A549 treated with dexamethasone at 1 μM for 4 hours (cell line): ENCODE data around the gene TEX19. TPM values are rescaled to one million over a fixed set of nuclear protein-coding genes. Genes with fewer than 3 reads are reported as not detected.

Experiments used
- total RNA-seq: library from RNA; stranded (reverse); fragments of 200-300 nt; extraction: Qiagen RNA extraction; gene quantifications from 5 replicates; pipeline ENCODE4 v1.2.3, GENCODE V29; 2022

TEX19 gene, protein sequence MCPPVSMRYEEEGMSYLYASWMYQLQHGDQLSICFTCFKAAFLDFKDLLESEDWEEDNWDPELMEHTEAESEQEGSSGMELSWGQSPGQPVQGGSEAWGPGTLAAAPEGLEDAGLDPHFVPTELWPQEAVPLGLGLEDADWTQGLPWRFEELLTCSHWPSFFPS
- total RNA-seq: 0.26 to 0.53 TPM (median 0.37 TPM) in 5 replicates

DNA sequence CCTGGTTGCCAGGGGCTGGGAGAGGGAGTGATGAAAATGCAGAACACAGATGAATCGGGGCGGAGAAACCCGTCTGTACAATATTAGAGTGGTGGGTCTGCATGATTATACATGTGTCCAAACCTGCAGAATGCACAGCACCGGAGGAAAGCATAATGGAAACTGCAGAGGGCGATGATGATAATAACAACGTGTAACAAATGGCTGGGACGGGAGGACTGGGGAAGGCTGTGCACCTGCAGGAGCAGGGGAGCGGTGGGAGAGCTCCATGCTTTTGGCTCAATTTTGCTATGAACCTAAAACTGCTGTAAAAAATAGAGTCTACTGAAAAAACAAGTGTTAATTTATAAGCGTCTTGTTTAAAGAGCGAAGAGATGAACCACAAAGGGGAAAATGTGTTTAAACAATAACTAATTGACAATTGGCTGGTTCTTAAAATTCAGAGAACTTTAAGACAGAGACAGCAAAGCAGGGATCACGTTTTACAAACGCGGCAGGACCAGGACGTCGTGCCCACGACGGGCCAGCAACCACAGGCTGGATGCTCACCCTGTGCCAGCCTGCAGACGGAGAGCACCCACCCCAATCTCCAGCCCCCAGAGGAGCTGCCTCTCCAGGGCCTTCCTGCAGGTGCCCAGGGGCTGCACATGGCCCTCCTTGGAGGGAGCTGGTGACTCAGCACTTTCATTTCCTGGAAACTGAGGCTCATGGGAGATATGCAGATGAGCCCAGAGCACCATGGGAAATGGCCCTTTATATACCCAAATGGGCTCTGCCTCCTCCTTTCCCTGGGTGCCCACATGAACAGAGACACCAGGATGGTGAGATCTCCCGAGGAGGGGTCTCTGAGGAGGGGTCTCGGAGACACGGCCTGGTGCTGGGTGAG lies at the start of gene TEX19:
TEX19 (plus strand) TSS at position 783 of the 886 bp plus-strand sequence. CDS start 2,904 bp downstream, outside the sequence.

DNA sequence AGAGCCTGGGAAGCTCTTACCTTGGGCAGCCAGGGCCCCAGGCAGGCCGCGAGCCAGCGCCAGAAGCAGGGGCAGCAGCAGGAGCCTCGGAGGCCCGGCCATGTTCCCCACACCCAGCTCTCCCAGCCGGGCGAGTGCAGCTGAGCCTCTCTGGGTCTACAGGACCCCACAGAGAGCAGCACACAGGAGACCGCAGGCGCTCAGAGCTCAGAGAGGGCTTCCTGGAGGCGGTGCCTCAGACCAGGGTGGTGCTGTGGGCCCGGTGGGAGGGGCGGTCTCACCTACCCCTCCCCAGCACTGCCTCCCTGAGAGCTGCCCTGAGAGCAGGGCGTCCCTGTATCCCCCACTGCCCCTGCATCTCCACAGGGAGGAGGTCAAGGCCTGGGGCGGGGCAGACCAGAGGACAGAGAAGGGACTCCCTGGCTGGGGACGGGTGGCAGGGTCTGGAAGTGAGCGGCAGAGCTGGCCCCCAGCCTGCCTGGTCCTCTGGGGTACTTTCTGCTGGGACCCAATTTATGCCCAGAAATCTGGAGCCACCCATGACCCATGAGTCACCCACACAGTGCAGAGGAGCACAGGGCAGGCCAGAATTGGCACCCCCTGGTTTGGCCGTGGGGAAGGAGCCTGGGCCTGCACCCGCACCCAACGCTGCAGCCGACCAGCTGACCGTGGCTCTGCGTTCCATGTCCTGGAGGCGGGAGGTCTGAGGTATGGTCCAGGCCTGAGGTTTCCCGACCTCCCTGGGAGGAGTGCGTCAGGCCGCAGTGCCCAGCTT lies 41.5 kb upstream of the TEX19 start, which contains the start of gene CD7:
CD7 (minus strand) TSS at position 215 of the 775 bp plus-strand sequence; CDS start at position 102, 113 bp downstream.

DNA sequence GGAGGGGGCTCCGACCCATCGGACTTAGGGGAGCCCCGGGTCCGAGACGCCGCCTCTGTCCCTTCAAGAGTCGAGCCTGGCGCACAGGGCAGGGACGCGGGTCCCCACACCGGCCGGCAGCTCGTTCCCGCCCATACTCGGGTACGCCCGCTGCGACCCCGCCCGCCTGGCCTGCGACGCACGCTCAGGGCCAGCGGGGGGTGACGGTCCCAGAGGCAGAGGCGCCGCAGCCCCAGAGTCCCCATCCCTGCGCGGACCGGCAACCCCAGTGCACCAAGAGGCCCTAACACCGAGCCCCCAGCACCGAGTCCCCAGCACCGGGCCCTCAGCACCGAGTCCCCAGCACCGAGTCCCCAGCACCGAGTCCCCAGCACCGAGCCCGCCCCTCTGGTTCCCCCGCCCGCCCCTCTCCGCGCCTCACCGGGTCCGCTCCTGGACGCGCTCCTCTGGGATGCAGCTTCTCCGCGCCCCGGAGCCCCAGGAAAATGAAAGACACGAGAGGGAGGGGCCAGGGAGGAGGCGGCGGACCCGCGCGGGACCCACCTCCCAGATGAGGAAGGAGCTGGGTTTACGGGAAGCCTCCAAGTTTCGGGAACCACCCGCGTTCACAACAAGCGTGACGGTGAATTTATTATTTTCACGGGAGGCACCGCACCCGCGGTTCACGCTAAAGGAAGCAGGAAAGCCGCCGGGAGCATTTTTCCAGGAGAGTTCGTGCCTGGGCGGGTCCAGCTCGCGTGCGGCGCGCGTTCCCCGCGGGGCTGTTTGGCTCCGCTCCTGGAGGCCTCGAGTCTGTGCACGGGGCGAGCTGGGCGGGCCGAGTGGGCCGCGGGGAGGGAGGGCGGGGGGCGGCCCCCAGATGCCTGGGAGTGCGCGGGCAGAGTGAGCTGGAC lies 25.5 kb upstream of the TEX19 start, which contains the start of gene SECTM1:
SECTM1 (minus strand) TSS at position 488 of the 893 bp plus-strand sequence. CDS start 6,526 bp downstream, outside the sequence.

DNA sequence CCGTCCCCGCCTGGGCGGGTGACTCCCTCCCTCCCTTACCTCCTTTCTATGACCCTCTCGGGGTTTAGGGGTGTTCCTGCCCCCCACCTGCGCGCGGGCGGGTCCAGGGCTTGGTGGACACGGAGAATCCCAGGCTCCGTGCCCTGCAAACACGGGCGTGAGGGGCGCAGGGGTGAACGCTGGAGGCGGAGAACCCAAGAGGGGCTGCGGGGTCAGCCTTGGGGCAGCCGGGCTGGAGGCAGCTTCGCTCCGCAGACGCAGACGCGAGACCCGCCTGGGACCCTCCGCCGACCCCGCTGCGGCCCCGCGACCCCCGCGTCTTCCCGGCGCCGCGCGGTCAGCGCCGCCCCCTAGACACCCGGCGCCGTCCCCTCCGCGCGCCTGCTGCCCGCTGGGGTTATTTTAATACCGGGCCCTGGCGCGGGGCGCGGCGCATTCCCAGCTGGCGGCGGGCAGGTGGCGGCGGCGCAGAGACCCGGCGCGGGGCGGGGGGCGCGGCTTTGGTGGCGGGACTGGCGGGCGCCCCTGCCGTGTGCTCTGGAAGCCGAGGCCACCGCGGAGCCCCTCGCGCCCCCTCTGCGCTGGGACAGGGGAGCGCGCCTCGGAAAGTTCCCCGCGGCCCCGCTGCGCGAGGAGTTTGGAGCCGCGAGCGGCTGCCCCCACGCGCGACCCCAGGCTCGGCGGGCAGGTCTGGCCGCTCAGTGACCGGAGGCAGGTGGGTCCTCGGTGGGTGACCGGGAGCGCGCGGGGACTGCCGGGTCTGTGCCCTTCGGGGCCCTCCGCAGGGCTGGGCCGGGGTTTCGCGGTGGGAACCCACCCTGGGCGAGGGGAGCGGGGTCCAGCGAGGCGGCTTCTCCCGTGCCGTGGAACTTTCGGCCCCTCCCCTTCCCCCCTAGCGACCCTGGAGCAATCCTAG lies 12.5 kb downstream of the TEX19 start, which contains the start of gene UTS2R:
UTS2R (plus strand) TSS at position 433 of the 916 bp plus-strand sequence. CDS start 2,560 bp downstream, outside the sequence.

Other genes starting within 250 kb of the TEX19 start
- gene CCDC57, start 146.4 kb upstream of the TEX19 start, total RNA-seq: 16.5 to 28.0 TPM (median 23.8 TPM) in 5 replicates
- 122 to 172 TPM (median 152 TPM) in 5 replicates for gene SLC16A3, start 130.2 kb upstream of the TEX19 start, total RNA-seq
- gene CSNK1D, start 85.5 kb upstream of the TEX19 start, total RNA-seq: 191 to 263 TPM (median 245 TPM) in 5 replicates
- 0.08 to 0.22 TPM (median 0.15 TPM) in 5 replicates for gene CD7, start 41.6 kb upstream of the TEX19 start, total RNA-seq
- 1.3 to 2.5 TPM (median 2.3 TPM) in 5 replicates for gene SECTM1, start 25.5 kb upstream of the TEX19 start, total RNA-seq
- 0.06 TPM in 2 of 5 replicates, not detected in the others for gene UTS2R, start 12.5 kb downstream of the TEX19 start, total RNA-seq
- 10.1 to 14.1 TPM (median 13.0 TPM) in 5 replicates for gene HEXD, start 59.1 kb downstream of the TEX19 start, total RNA-seq
- 18.0 to 26.1 TPM (median 23.2 TPM) in 5 replicates for gene OGFOD3, start 59.3 kb downstream of the TEX19 start, total RNA-seq
- 45.9 to 65.3 TPM (median 58.7 TPM) in 5 replicates for gene CYBC1, start 91.5 kb downstream of the TEX19 start, total RNA-seq
- gene NARF, start 99.5 kb downstream of the TEX19 start, total RNA-seq: 45.1 to 52.5 TPM (median 49.4 TPM) in 5 replicates
- gene FOXK2, start 160.5 kb downstream of the TEX19 start, total RNA-seq: 41.7 to 62.8 TPM (median 60.0 TPM) in 5 replicates